ENCODE data around the gene BANP.
"Not testable (repeated sequence)": the region's sequence is repeated elsewhere in the genome, so short reads cannot be mapped to it uniquely, and the experiment has no call there.

The BANP gene

DNA sequence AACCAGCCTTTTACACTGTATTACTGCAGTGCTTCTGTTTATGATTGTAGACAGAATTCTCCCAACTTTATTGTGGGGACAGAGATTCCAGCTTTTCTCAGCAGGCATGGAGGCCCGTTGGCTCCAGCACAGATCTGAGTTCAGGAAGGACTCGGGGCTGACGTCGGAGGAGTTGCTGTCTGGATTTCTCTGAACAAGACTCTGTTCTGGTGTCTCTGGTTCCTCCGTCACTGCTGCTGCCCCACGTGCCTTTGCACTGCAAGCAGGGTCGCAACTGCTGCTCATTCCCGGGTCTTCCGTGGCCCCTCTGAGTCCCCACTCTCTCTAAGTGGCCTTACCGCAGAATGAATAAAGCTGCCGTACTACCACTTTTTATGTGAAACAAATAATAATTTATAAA lies 88.4 kb downstream of the BANP start:
- POLR2A ChIA-PET: no interaction called here
- CTCF ChIA-PET: no interaction called here
- TF ChIP-seq FOXA1 (IDR thresholded peaks at IDR 0.05) (no peak), NFRKB (IDR thresholded peaks at IDR 0.05) (no peak), ARNT (IDR thresholded peaks at IDR 0.05) (no peak), FOXK2 (IDR thresholded peaks at IDR 0.05) (no peak), CTBP1 (IDR thresholded peaks at IDR 0.05; ENCODE audit: borderline replicate concordance) (no peak)
- DNase-seq (ENCODE audit: extremely low spot score): no peak

DNA sequence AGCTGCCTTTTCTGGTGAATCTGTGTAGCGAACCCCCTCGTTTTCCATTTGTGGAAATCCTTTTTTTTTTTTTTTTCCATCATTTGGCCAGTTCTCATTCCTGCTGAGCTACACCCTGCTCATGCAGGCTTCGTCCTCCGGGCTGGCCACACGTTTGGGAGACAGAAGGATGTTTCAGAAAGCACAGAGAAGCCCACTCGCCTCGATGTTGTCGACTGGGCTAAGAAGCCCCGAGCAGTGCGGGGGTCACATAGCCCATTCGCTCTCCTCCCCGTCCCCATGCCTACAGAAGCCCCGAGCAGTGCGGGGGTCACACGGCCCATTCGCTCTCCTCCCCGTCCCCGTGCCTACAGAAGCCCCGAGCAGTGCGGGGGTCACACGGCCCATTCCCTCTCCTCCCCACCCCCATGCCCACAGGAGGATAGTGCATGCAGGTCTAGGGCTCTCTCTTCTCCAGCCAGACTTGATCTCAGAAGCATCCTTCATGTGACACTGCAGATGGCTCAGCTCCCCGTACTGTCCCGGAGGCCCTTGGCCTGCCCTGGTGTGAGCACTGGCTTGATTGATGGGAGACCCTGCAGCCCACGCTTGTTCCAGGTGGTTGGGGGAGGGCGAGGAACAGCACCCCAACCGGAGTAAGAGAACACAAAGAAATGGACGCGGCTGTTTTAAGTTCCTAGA lies 89.1 kb downstream of the BANP start:
- DNase-seq (ENCODE audit: extremely low spot score); POLR2A ChIA-PET; CTCF ChIA-PET: not testable (repeated sequence)

DNA sequence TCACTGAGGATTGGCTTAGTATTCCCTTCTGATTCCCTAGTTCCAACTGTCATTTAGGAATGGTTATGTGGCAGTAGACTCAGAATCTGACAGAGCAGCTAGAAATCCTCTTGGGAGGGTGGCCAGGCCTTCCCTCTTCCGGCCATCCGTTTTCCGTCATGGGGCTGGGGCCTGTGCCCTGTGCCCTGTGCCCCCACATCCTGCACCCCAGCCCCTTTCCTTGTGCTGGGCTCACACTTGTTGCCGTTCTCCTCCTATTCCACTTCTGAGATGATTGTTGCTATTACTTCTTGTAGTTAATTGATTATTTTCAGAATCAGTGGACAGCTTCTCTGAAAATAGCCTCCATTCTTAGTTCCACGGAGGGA lies 89.6 kb downstream of the BANP start:
- POLR2A ChIA-PET; DNase-seq (ENCODE audit: extremely low spot score): not testable (repeated sequence)
- CTCF ChIA-PET: interaction anchor here (0.7 kb wide), 1 partner anchor 25 kb away, joined by 3 read pairs; no protein-coding TSS in a partner anchor

DNA sequence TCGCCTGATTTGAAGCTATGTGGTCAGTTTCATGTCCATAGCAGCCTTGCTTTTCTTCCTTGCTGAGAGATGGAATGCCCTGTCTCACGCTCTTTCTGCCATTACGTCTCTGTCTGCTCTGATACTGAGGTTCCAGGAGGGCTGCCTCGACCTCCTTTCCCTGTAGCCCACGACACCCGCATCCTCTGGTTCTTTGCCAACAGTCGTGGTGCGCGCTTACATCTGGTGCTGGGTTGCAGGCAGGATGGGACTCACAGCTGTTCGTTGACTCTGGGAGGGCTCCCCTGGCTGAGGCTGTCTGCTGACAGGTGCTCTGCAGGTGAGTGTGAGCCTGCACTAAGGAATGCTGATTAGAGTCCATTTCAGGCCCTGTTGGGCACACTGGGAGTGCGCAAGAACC lies 90.3 kb downstream of the BANP start:
- DNase-seq (ENCODE audit: extremely low spot score); POLR2A ChIA-PET: not testable (repeated sequence)
- CTCF ChIA-PET: interaction anchor here (0.7 kb wide), 1 partner anchor 24 kb away, joined by 3 read pairs; no protein-coding TSS in a partner anchor

DNA sequence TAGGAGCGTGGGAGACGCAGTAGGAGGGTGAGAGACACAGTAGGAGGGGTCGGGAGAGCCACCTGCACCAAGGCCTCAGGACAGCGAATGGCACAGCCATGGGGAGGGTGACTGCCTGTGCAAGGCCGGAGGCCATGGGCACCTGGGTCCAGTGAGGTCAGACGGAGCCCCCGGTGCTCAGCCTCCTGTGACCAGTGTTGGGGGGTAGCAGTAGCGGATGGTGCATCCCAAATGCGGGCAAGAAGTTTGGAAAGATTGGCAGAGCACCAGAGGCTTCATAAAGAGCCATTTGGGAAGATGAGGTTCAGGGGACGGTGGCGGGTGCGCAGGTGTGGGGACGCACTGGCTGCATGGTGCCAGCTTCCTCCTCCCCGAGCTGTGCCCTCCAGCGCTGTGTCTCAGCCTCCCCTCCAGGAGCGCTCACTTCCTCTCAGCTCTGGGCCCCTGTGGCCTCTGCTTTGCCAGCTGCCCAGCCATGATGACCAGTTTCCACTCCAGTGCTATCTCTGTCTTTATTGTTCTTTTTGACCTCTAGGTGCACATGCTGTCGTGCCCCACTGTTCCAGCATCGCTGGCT lies 90.8 kb downstream of the BANP start:
- POLR2A ChIA-PET; DNase-seq (ENCODE audit: extremely low spot score); CTCF ChIA-PET: not testable (repeated sequence)

DNA sequence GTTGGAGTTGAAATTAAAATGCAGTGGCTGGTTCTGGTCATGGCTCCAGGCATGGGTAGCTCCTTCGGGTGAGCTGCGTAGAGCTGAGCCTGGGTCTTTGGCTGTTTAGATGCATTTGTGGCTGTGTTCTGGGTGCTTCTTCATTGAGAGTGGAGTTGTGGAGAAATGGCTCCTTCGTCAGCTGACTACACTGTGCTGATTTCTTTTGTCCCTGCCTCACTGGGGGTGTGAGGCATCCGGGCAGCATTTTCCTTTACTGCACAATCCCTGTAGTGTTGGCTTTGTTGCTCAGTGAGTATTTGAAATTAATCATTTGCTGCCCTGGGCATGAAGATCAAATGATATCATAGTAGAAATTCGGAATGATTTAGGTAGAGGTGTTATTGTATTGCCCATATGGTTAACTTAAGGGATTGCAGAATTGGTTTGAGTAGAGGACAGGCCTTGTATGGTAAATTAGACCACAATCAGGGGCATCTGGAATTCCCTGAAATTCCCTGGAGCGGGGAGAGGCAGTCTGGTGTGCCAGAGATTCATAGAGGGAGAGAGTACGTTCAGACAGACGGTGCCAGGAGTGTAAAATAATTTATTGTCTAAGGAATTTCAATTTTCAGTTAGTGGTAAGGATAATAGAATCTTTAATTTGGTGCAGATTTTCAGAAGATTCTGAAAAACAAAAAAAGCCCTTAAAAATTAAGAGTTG lies 92.1 kb downstream of the BANP start:
- DNase-seq (ENCODE audit: extremely low spot score); POLR2A ChIA-PET; CTCF ChIA-PET: not testable (repeated sequence)

DNA sequence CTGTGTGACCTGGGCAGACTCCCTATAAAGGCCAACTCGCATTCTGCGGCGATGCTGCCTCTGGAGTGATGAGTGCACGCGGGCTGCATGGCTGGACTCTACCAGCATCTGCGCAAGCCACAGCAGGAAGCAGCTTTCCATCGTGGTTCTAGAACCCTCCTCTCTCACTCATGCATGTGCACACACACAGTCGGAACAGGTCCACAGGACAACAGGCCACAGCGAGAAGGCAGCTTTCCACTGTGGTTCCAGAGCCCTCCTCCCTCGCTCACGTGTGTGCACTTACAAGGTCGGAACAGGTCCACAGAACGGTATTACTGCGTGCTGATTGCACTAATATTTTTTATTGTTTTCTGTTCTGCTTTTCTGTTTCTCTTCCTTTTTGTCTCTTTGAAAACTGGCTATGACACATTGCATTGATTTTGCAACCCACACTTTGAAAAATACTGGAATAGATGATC lies 92.9 kb downstream of the BANP start:
- CTCF ChIA-PET: not testable (repeated sequence)

DNA sequence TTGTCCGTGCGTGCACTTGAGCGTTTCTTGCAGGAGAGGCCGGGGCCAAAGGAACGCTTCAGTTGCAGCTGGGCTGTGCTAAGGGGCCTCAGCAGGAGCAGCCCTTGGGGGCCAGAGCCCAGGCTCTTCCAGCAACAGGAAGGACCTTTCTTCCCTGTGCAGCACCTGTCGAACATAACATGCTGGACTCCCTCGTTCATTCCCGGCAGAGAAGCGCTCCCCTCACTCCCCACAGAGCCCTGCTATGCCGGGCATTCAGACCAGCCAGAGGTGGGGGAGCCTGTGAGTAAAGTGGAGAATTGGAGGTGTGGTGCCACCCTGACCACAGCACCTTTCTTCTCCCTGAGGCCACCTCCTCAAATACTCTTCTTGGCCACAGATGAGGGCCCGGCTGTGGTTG lies 94.1 kb downstream of the BANP start:
- DNase-seq (ENCODE audit: extremely low spot score); CTCF ChIA-PET: not testable (repeated sequence)

More for the DNA sequence above, 92.9 kb downstream of the BANP start:
- POLR2A ChIA-PET; DNase-seq (ENCODE audit: extremely low spot score): not testable (repeated sequence)

DNA sequence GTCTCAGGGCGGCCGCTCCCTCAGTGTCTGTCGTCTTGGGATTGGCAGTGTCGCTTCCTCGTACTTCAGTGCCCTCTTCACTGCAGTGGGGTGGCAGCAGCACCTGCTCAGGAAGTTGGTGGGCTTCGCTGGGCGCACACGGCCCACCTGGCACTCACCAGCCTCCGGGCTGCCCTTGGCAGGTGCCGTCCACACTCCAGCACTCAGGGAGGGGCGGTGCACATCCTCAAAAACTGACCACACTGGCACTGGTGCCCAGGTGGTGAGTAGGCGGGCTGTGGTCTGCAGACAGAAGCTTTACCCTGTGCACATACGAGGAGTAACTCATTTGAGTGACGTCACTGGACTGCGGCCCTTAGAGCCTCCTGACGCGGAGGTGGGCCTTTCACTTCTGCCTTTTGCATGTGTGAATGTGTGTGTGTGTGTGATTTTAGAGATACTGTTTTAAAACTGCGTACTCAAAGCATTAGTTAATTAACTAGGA lies 94.6 kb downstream of the BANP start:
- no peak for TF ChIP-seq L3MBTL2 (conservative IDR thresholded peaks at IDR 0.05)
- no peak for TF ChIP-seq TARDBP (IDR thresholded peaks at IDR 0.05)
- no peak for TF ChIP-seq FOXM1 (IDR thresholded peaks at IDR 0.05; ENCODE audit: borderline replicate concordance)

More for the DNA sequence above, 94.1 kb downstream of the BANP start:
- POLR2A ChIA-PET: not testable (repeated sequence)

DNA sequence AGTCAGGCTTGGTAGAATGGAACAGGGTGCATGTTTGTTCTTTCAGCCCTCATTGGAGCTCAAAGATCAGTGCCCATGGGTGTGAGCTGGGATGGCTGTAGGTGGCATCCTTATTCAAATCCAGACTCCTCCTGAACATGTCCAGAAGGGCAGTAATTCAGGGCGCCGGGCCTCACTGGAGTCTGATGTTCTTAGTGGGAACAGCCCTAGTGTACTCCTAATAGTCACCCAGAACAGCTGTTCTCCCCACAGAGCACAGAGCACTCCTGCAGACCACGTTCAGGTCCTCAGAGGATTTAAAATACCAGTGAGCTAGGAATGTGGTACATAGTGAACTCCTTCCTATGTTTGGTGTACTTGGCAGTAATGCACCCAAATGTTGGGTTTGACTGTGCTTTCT lies 96.2 kb downstream of the BANP start:
- CTCF ChIA-PET: no interaction called here
- no peak for DNase-seq (ENCODE audit: extremely low spot score)
- TF ChIP-seq TARDBP (IDR thresholded peaks at IDR 0.05) (no peak), ZNF384 (IDR thresholded peaks at IDR 0.05) (no peak), SP1 (IDR thresholded peaks at IDR 0.05) (no peak), BHLHE40 (IDR thresholded peaks at IDR 0.05; ENCODE audit: borderline replicate concordance) (no peak), HDGF (IDR thresholded peaks at IDR 0.05; ENCODE audit: borderline replicate concordance) (no peak), LEF1 (IDR thresholded peaks at IDR 0.05; ENCODE audit: borderline replicate concordance) (no peak), FOXA1 (IDR thresholded peaks at IDR 0.05) (no peak), L3MBTL2 (conservative IDR thresholded peaks at IDR 0.05) (no peak), NFRKB (IDR thresholded peaks at IDR 0.05) (no peak), FOXM1 (IDR thresholded peaks at IDR 0.05; ENCODE audit: borderline replicate concordance) (no peak), ARNT (IDR thresholded peaks at IDR 0.05) (no peak)
- TF ChIP-seq, protein P1, sequence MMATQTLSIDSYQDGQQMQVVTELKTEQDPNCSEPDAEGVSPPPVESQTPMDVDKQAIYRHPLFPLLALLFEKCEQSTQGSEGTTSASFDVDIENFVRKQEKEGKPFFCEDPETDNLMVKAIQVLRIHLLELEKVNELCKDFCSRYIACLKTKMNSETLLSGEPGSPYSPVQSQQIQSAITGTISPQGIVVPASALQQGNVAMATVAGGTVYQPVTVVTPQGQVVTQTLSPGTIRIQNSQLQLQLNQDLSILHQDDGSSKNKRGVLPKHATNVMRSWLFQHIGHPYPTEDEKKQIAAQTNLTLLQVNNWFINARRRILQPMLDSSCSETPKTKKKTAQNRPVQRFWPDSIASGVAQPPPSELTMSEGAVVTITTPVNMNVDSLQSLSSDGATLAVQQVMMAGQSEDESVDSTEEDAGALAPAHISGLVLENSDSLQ (IDR thresholded peaks at IDR 0.05): no peak
- POLR2A ChIA-PET: no interaction called here

More for the DNA sequence above, 94.6 kb downstream of the BANP start:
- POLR2A ChIA-PET: no interaction called here
- DNase-seq (ENCODE audit: extremely low spot score): no peak
- CTCF ChIA-PET: no interaction called here

All from HEK293T (cell line).